Osteocyte (in vitro differentiated cells): ENCODE data around the gene ASB2. TPM values are rescaled to one million over a fixed set of nuclear protein-coding genes. Genes with fewer than 3 reads are reported as not detected.
A peak's percentile ranks its signal among the peaks of the same experiment; 100 is the strongest.

Experiments
- DNase-seq: peaks from one replicate; pipeline ENCODE4 v3.0.0; 2021; ENCODE audit warnings: mixed read lengths; ENCODE audit not compliant: unreplicated experiment; ENCODE audit errors: extremely low spot score
- H3K27ac Mint-ChIP-seq: one replicate; pipeline ENCODE4 v1.8.0; 2021; ENCODE audit warnings: mild to moderate bottlenecking, mixed read lengths; ENCODE audit not compliant: unreplicated experiment
- H3K27me3 Mint-ChIP-seq: one replicate; pipeline ENCODE4 v1.8.0; 2021; ENCODE audit warnings: mixed read lengths; ENCODE audit not compliant: unreplicated experiment
- H3K36me3 Mint-ChIP-seq: one replicate; pipeline ENCODE4 v1.8.0; 2021; ENCODE audit warnings: mixed read lengths; ENCODE audit not compliant: unreplicated experiment
- H3K4me1 Mint-ChIP-seq: one replicate; pipeline ENCODE4 v1.8.0; 2021; ENCODE audit warnings: mixed read lengths; ENCODE audit not compliant: unreplicated experiment
- H3K4me3 Mint-ChIP-seq: one replicate; pipeline ENCODE4 v1.8.0; 2021; ENCODE audit warnings: mild to moderate bottlenecking, moderate library complexity, mixed read lengths; ENCODE audit not compliant: unreplicated experiment
- H3K9me3 Mint-ChIP-seq: one replicate; pipeline ENCODE4 v1.8.0; 2021; ENCODE audit warnings: mixed read lengths; ENCODE audit not compliant: unreplicated experiment
- long read RNA-seq: library from polyadenylated mRNA; unstranded; transcript quantifications from one replicate; pipeline ENCODE4 v2.0.0, GENCODE V29; 2021
- total RNA-seq: library from RNA; stranded (reverse); gene quantifications from 2 replicates; pipeline ENCODE4 v1.2.1, GENCODE V29; 2021
- TF ChIP-seq, protein P1 (sequence below): fragments of 200-600 bp; sonication (generic); IDR thresholded peaks from 2 replicates; pipeline ENCODE4 v1.5.0; 2021; ENCODE audit warnings: antibody characterized with exemption, mild to moderate bottlenecking, moderate library complexity

ASB2 gene, protein sequence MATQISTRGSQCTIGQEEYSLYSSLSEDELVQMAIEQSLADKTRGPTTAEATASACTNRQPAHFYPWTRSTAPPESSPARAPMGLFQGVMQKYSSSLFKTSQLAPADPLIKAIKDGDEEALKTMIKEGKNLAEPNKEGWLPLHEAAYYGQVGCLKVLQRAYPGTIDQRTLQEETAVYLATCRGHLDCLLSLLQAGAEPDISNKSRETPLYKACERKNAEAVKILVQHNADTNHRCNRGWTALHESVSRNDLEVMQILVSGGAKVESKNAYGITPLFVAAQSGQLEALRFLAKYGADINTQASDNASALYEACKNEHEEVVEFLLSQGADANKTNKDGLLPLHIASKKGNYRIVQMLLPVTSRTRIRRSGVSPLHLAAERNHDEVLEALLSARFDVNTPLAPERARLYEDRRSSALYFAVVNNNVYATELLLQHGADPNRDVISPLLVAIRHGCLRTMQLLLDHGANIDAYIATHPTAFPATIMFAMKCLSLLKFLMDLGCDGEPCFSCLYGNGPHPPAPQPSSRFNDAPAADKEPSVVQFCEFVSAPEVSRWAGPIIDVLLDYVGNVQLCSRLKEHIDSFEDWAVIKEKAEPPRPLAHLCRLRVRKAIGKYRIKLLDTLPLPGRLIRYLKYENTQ
- 0.34 and 0.38 TPM in 2 replicates for total RNA-seq
- long read RNA-seq, partial matches to known transcripts: 0 of 1 reads
- long read RNA-seq, other reads (novel, unspliced or antisense): 1 of 1 reads

DNA sequence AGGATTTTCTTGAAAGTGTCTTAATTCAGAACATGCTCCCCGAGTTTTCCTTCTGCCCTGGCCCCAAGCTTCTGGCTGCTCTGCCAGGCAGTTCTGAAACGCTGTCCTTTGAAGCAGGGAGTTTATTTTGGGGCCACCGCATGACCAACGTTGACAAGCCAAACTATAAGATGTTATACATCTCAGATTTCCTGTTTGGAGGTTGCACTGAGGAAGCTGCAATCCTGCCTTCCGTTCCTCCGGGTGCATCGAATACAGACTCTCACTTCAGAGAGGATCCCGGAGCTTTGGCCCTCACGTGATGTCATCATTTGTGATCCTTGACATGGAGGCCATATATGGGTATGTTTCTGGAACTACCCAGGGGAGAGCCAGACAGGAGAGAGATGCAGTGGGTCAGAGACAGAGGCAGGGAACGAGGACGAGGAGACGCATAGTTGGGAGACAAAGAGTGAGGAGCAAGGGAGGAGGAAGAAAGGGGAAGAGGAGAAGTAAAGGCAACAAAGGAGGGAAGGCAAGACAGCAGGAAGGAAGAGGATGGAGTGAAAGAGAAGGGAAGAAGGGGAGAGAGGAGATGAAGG, at the start of gene ASB2:
TSS of gene ASB2 (minus strand) at position 94 of the 581 bp plus-strand sequence. CDS start 12,031 bp downstream, outside the sequence.
- H3K4me1 Mint-ChIP-seq: no peaks in the 10 kb centered on the region
- DNase-seq: no peak
- TF ChIP-seq, protein P1, sequence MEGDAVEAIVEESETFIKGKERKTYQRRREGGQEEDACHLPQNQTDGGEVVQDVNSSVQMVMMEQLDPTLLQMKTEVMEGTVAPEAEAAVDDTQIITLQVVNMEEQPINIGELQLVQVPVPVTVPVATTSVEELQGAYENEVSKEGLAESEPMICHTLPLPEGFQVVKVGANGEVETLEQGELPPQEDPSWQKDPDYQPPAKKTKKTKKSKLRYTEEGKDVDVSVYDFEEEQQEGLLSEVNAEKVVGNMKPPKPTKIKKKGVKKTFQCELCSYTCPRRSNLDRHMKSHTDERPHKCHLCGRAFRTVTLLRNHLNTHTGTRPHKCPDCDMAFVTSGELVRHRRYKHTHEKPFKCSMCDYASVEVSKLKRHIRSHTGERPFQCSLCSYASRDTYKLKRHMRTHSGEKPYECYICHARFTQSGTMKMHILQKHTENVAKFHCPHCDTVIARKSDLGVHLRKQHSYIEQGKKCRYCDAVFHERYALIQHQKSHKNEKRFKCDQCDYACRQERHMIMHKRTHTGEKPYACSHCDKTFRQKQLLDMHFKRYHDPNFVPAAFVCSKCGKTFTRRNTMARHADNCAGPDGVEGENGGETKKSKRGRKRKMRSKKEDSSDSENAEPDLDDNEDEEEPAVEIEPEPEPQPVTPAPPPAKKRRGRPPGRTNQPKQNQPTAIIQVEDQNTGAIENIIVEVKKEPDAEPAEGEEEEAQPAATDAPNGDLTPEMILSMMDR: no peak
- H3K4me3 Mint-ChIP-seq: no peak within 1 kb of the TSS
- peaks cover 47% of the 10 kb centered on the region for H3K27me3 Mint-ChIP-seq
- no peak within 1 kb of the TSS for H3K27ac Mint-ChIP-seq
- H3K9me3 Mint-ChIP-seq: no peaks in the 10 kb centered on the region
- H3K36me3 Mint-ChIP-seq: no peaks in the 10 kb centered on the region

DNA sequence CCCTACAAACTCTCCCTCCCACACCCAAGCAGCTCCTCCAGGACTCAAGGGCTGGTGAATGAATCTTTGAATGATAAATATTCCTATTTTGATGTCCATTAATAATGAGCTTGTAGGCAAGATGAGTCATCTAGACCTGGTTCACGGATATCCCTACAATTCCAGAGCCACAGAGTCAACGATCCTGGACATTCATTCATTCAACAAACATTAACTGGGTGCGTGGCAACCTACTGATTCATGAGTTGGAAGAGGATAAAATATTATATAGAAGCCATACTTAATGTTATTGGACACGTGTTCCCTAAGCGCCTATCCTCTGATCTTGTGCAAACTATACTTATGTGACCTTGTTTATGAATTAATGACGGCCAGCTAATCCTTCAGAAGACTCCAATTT, 49.4 kb upstream of the ASB2 start:
- peaks cover 8% of the 10 kb centered on the region for H3K4me1 Mint-ChIP-seq
- no peak overlapping the region for H3K27ac Mint-ChIP-seq

DNA sequence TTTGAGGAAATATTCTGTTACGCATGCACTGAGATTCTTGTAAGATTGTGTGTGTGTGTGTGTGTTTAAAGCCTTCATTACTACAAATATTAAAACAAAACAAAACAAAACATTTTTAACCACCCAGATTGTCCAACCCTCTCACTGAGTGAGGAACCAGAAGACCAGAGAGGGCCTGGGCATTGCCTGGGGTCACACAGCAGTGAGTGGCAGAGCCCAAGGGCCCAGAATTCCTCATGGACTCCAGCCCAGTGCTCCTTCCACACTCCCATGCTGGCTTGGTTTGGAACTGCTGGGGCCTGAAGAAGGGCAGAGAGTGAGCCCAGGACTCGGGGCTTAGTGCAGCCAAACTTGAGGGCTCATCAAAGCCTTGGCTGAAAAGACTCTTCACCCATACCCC, 48.2 kb upstream of the ASB2 start:
- H3K4me1 Mint-ChIP-seq: peaks cover 8% of the 10 kb centered on the region
- no peak for DNase-seq
- H3K4me3 Mint-ChIP-seq: no peak overlapping the region
- no peak overlapping the region for H3K27ac Mint-ChIP-seq
- TF ChIP-seq, protein P1: no peak
- no peaks in the 10 kb centered on the region for H3K9me3 Mint-ChIP-seq
- H3K36me3 Mint-ChIP-seq: no peaks in the 10 kb centered on the region
- H3K27me3 Mint-ChIP-seq: peaks cover 17% of the 10 kb centered on the region

More for the DNA sequence above, 49.4 kb upstream of the ASB2 start:
- TF ChIP-seq, protein P1: no peak
- H3K36me3 Mint-ChIP-seq: no peaks in the 10 kb centered on the region
- H3K9me3 Mint-ChIP-seq: no peaks in the 10 kb centered on the region
- peak overlapping the region; percentile 41 for H3K4me3 Mint-ChIP-seq
- H3K27me3 Mint-ChIP-seq: peaks cover 10% of the 10 kb centered on the region
- no peak for DNase-seq

DNA sequence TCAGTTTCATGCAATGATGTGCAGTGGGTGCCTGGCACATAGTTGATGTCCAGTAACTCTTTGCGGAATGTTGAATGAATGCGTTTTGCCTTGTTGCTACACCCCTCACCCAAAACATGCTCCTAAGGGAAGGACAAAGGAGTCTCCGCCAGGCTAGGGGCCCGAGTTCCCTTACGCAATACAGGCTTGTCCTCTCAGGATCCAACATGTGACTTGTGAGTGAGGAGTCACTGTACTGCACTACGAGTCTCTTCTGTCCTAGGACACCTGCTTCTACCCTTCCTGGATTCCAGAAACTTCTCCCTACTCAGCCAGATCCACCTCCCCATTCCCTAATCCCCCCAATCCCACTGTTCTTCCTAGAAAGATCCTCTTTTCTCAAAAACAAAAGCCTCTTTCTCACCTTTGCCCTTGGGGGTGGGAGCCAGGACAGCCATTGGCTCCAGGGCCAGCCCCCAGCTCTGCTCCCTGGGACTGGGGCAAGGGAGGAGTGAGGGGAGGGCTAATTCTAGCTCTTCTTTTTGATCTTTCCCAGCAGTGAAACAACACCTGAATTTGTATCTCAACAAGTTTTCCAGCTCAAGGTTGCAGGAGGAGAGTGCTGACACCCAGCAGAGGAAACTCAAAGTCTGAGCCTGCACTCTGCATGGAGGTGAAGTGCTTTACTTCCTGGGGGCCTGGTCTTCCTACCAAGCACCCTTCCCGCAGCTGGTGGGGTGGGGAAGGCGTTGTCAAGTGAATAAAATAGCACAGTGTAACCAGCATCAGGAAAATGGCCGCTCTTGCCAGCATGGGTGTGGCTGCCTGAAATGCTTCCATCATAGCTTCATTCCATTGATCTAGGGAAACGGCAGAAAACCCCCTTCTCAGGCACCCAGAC, 46.4 kb upstream of the ASB2 start:
- H3K27ac Mint-ChIP-seq: no peak overlapping the region
- H3K4me1 Mint-ChIP-seq: peaks cover 8% of the 10 kb centered on the region
- TF ChIP-seq, protein P1: no peak
- H3K36me3 Mint-ChIP-seq: no peaks in the 10 kb centered on the region
- DNase-seq: no peak
- H3K4me3 Mint-ChIP-seq: no peak overlapping the region
- no peaks in the 10 kb centered on the region for H3K9me3 Mint-ChIP-seq
- H3K27me3 Mint-ChIP-seq: peaks cover 28% of the 10 kb centered on the region
